ENCODE results near the gene KRTAP10-4. TPM values are rescaled to one million over a fixed set of nuclear protein-coding genes. Genes with fewer than 3 reads are reported as not detected.
"Not testable (repeated sequence)": the region's sequence is repeated elsewhere in the genome, so short reads cannot be mapped to it uniquely, and the experiment has no call there.

Gene KRTAP10-4
- total RNA-seq, 2 experiments from 2014 or later = not detected

DNA sequence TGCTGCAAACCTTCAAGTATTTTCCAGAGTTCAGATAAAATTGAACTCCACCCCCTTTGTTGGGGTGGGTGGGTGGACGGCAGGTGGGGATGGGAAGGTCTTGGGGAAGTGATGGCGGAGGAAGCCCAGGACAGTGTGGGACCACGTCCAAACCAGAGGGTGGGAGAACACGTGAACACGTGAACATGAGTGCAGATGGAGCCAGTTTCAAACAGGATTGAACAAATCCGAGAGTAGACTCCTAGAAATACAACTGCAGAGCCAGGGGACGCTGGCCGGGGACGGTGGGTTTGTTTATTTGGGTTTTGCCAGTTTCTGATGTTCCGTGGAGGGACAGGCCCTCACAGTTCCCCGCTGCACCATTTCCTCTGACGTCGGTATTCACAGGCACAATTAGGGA, 25.1 kb upstream of the KRTAP10-4 start:
- Mint-ChIP-seq H3K36me3 (peaks cover 29% of the 10 kb centered on the region), H3K27ac (no peak overlapping the region), H3K4me3 (peak overlapping the region; percentile 26), H3K4me1 (peaks cover 29% of the 10 kb centered on the region), H3K27me3 (no peaks in the 10 kb centered on the region), H3K9me3 (peaks cover 29% of the 10 kb centered on the region)
- DNase-seq = no peak

GRCh38 chr21:44548922-44549321, 24.6 kb upstream of the KRTAP10-4 start:
- Mint-ChIP-seq H3K27me3 (no peaks in the 10 kb centered on the region), H3K36me3 (peaks cover 30% of the 10 kb centered on the region), H3K27ac (no peak overlapping the region), H3K9me3 (peaks cover 31% of the 10 kb centered on the region), H3K4me3 (no peak overlapping the region), H3K4me1 (peaks cover 29% of the 10 kb centered on the region)
- no peak for DNase-seq

GRCh38 chr21:44549525-44550211, 23.9 kb upstream of the KRTAP10-4 start:
- no peak for DNase-seq
- Mint-ChIP-seq H3K27me3 (no peaks in the 10 kb centered on the region), H3K4me1 (peaks cover 29% of the 10 kb centered on the region), H3K36me3 (peaks cover 30% of the 10 kb centered on the region), H3K27ac (no peak overlapping the region), H3K4me3 (no peak overlapping the region), H3K9me3 (peaks cover 31% of the 10 kb centered on the region)

DNA sequence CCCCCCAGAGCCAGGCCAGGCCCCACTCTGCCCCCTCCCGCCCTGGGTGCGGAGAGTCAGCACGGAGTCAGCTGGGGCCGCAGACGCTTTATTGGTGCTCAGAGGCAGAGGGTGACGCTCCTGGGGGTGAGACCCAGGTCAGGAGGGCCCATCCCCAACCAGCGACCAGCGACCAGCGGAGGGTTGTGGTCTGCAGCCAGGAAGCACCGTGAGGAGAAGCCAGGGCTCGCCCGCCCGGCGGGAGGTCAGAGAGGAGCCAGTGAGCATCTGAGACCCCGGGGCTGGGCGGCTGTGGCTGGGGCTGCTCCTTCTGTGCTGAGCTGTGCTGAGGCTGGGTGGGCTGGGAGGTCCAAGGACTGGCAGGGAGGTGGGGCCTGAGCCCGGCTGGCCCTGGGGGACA, 23.2 kb upstream of the KRTAP10-4 start:
- H3K27ac Mint-ChIP-seq, DNase-seq, H3K4me3 Mint-ChIP-seq, H3K27me3 Mint-ChIP-seq: not testable (repeated sequence)
- peaks cover 31% of the 10 kb centered on the region for H3K9me3 Mint-ChIP-seq
- H3K4me1 Mint-ChIP-seq = peaks cover 29% of the 10 kb centered on the region
- peaks cover 30% of the 10 kb centered on the region for H3K36me3 Mint-ChIP-seq

DNA sequence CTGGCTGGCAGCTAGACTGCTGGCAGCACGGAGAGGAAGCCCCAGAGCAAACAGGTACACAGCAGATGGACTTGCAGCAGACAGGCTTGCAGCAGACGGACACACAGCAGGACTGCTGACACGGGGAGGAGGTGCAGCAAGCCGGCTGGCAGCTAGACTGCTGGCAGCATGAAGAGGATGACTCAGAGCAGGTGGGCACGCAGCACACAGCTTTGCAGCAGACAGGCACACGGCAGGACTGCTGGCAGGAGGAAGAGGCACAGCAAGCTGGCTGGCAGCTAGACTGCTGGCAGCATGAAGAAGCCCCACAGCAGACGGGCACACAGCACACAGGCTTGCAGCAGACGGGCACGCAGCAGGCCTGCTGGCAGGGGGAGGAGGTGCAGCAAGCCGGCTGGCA, 22.7 kb upstream of the KRTAP10-4 start:
- DNase-seq = no peak
- no peak overlapping the region for H3K27ac Mint-ChIP-seq
- H3K27me3 Mint-ChIP-seq = no peaks in the 10 kb centered on the region
- H3K36me3 Mint-ChIP-seq = peaks cover 29% of the 10 kb centered on the region
- H3K9me3 Mint-ChIP-seq = peaks cover 27% of the 10 kb centered on the region
- H3K4me3 Mint-ChIP-seq = no peak overlapping the region
- H3K4me1 Mint-ChIP-seq = peaks cover 29% of the 10 kb centered on the region

GRCh38 chr21:44551340-44551961, 22.1 kb upstream of the KRTAP10-4 start, which contains the start of gene KRTAP10-2:
Gene KRTAP10-2 (minus strand): TSS chr21:44551505. CDS start chr21:44551458, 47 bp downstream.
- Mint-ChIP-seq H3K27me3 (no peaks in the 10 kb centered on the region), H3K9me3 (peaks cover 26% of the 10 kb centered on the region), H3K36me3 (peaks cover 26% of the 10 kb centered on the region), H3K4me1 (peaks cover 28% of the 10 kb centered on the region), H3K27ac (no peak within 1 kb of the TSS), H3K4me3 (no peak within 1 kb of the TSS)
- no peak for DNase-seq

DNA sequence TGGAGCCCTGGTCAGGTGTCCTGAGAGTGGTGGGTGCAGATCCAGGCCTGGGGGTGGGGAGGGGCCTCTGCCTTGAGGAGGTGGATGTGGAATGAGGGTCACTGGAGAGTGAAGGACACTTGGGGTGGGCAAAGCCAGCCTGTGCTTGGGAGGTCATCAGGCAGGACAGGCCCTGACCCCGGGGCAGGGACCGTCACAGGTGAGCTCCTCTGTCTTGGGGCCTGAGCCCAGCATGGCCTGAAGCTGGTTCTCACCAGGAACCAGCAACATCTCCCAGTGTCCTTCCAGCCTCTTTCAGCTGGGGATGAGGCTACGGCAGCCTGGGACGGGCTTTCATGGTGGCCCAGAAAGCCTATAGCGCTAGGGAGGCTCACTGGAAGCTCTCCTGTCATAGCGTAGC, 21.4 kb upstream of the KRTAP10-4 start:
- H3K4me1 Mint-ChIP-seq = peaks cover 22% of the 10 kb centered on the region
- H3K27me3 Mint-ChIP-seq = no peaks in the 10 kb centered on the region
- H3K4me3 Mint-ChIP-seq = no peak overlapping the region
- H3K36me3 Mint-ChIP-seq = peaks cover 20% of the 10 kb centered on the region
- H3K27ac Mint-ChIP-seq = no peak overlapping the region
- DNase-seq = no peak
- peaks cover 20% of the 10 kb centered on the region for H3K9me3 Mint-ChIP-seq

DNA sequence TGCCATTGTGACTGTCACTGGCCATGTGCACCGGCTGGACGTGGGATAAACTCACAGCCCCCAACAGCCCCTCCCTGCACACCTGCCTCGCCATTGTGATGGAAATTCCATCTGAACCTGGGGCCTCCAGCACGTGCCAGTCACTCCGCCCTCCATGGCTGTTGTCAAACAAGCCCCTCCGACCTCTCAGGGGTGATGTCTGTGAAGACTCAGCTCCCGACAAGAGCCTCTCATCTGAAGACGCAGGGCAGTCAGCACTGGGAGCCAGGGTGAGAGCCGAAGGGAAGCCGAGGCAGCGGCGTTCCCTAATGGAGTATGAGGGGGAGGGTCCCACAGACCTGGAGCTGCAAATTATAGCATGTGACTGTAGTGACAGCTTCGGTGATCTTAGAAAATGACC, 20.8 kb upstream of the KRTAP10-4 start:
- Mint-ChIP-seq H3K27ac (no peak overlapping the region), H3K27me3 (no peaks in the 10 kb centered on the region), H3K36me3 (peaks cover 14% of the 10 kb centered on the region), H3K9me3 (peaks cover 14% of the 10 kb centered on the region), H3K4me3 (no peak overlapping the region), H3K4me1 (peaks cover 16% of the 10 kb centered on the region)
- no peak for DNase-seq

GRCh38 chr21:44555200-44555875, 18.2 kb upstream of the KRTAP10-4 start:
- Mint-ChIP-seq H3K27ac (no peak overlapping the region), H3K27me3 (no peaks in the 10 kb centered on the region), H3K4me3 (no peak overlapping the region), H3K4me1 (no peaks in the 10 kb centered on the region), H3K36me3 (peaks cover 12% of the 10 kb centered on the region), H3K9me3 (peaks cover 11% of the 10 kb centered on the region)
- DNase-seq = no peak

DNA sequence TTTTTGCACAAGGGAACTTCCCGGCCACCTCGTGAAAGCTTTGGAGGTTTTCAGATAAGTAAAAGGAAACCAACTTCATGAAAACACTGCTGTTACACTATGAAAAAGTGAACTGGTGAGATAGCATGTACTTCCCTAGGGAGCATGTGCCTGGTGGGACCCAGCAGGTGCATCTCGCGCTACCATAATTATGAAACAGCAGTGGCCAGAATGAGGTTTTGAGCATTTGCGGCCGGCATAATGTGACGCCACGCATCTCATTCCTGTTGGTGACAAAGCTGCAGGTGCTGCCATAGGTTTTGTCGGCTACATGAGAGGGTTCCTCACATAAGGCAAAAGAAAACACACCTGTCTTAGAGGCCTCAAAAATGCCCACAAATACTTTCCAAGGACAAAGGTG, 16.6 kb upstream of the KRTAP10-4 start:
- DNase-seq = no peak
- Mint-ChIP-seq H3K4me3 (no peak overlapping the region), H3K36me3 (peaks cover 12% of the 10 kb centered on the region), H3K4me1 (no peaks in the 10 kb centered on the region), H3K27ac (no peak overlapping the region), H3K9me3 (peaks cover 19% of the 10 kb centered on the region), H3K27me3 (no peaks in the 10 kb centered on the region)

- Mint-ChIP-seq H3K4me1 (no peaks in the 10 kb centered on the region), H3K27me3 (no peaks in the 10 kb centered on the region), H3K9me3 (peaks cover 27% of the 10 kb centered on the region), H3K4me3 (no peak overlapping the region), H3K27ac (no peak overlapping the region), H3K36me3 (peaks cover 15% of the 10 kb centered on the region)
- no peak for DNase-seq
These were observed 15.8 kb upstream of the KRTAP10-4 start for GRCh38 chr21:44557491-44558328.

- not testable (repeated sequence) for H3K27ac Mint-ChIP-seq, H3K4me1 Mint-ChIP-seq, H3K27me3 Mint-ChIP-seq, H3K36me3 Mint-ChIP-seq, DNase-seq, H3K4me3 Mint-ChIP-seq
- peaks cover 22% of the 10 kb centered on the region for H3K9me3 Mint-ChIP-seq
These were observed 15.2 kb upstream of the KRTAP10-4 start for GRCh38 chr21:44558329-44558675.

- Mint-ChIP-seq H3K36me3 (peaks cover 8% of the 10 kb centered on the region), H3K9me3 (peaks cover 20% of the 10 kb centered on the region), H3K27me3 (no peaks in the 10 kb centered on the region), H3K27ac (no peak within 1 kb of the TSS), H3K4me1 (no peaks in the 10 kb centered on the region), H3K4me3 (no peak within 1 kb of the TSS)
- no peak for DNase-seq
These were observed 14.8 kb upstream of the KRTAP10-4 start, which contains the start of gene KRTAP10-3 for GRCh38 chr21:44558695-44559094. Gene KRTAP10-3 (minus strand): TSS chr21:44558795. CDS start chr21:44558715, 80 bp downstream.

- no peak overlapping the region for H3K4me3 Mint-ChIP-seq
- peaks cover 21% of the 10 kb centered on the region for H3K9me3 Mint-ChIP-seq
- H3K27ac Mint-ChIP-seq = no peak overlapping the region
- H3K36me3 Mint-ChIP-seq = peaks cover 8% of the 10 kb centered on the region
- peaks cover 9% of the 10 kb centered on the region for H3K4me1 Mint-ChIP-seq
- no peaks in the 10 kb centered on the region for H3K27me3 Mint-ChIP-seq
- no peak for DNase-seq
These were observed 9.4 kb upstream of the KRTAP10-4 start for GRCh38 chr21:44564099-44564498.
